GM10266 (cell line): ENCODE measurements around the gene KDM1B.

Experiments
- DNase-seq: peaks from one replicate; pipeline ENCODE4 v3.0.0; 2012; ENCODE audit errors: extremely low spot score
- CTCF ChIP-seq: IDR thresholded peaks from 2 replicates; pipeline ENCODE4 v1.5.1; 2012; ENCODE audit warnings: mild to moderate bottlenecking, low read depth; ENCODE audit not compliant: control insufficient read depth, insufficient read depth; ENCODE audit errors: missing control alignments

Gene KDM1B

DNA sequence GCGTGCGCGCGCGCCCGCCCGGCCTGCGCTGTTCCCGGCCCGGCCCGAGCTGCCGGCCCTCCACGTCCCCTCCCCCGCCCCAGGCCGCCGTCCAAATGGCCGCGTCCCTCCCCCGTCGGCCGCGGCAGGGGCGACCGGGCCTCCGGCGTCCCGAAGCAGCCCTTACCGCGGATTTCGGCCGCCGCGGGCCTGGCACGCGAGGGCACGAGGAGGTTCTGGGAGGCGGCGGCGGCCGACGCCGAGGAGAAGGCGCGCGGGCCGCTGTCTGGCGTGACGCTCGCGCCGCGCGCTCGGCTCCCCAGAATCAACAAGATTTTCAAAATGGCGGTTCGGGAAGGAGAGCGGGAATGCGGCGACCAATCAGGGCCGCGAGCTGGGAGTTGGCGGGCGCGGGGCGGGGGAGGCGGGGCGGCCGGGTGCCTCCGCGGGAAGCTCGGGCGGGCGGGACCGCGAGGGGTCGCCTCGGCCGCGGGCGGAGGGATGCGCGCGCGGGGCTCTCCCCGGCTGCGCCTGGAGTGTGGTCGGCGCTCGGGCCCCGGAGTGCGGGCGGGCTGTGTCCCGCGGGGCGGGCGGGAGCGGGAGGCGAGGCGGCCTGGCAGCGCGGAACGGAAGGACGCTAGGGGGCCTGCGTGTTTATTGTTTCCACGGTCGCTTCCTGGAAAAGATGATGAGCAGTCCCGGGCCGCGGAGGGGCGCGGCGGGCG lies 109.1 kb downstream of the KDM1B start, which contains the start of gene DEK:
DEK (minus strand) TSS at position 312 of the 704 bp plus-strand sequence. CDS start 543 bp downstream, outside the sequence.
- DNase-seq: peak; percentile 88
- TF ChIP-seq CTCF: peak; percentile 61

DNA sequence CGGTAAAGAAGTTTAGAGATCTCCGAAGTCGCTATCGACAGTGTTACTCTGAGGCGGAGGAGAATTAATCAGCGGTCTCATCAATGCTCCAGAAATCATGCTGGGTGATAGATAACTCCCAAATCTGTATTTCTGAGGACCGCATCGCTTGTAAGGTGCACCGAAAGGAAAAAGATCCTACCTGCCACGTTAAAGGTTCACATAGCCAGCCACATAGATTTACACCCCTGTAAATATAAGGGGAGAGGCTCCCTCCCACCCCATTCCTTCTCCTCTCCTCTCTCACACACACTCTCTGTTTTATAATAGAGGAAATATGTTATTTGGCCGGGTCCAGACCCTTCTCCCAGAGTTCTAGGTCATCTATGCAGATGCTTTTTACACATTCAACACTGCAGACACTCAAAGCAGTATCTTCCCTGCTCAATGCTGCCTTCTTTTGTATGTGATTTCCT lies 109.7 kb downstream of the KDM1B start:
- no peak for DNase-seq
- no peak for TF ChIP-seq CTCF

DNA sequence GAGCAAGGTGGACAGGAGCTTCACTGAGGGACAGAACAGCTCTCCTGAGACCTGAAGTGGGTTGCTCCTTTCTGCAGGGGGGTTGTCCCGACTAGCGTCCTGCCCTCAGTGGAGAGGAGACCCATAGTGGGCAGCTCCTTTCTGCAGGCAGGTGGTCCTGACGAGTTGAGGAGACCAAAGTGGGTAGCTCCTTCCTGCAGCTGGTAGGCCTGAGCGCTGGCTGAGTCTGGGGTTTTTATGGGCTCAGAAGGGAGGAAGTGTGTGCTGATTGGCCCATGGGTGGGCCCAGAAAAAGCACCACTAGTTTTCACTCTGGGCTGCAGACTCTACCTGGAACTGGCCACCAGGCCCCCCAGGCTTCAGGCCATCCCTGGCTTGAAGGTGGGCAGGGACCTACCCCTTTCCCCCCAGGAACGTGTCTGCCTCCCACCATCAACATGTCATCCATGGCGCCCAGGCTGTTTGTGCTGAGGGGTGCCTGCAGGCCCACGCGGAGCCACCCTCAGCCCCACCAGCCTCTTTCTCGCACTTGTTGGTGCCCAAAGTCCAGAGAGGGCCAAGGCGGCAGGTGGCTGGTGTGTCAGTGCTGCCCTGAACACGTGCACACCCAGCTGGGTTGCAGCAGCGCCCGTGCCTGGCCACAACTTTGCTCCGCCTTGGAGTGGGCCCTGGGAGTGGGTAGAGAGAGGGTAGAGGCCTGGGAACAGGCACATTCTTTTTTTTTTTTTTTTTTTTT lies 110.7 kb downstream of the KDM1B start:
- TF ChIP-seq CTCF: no peak

DNA sequence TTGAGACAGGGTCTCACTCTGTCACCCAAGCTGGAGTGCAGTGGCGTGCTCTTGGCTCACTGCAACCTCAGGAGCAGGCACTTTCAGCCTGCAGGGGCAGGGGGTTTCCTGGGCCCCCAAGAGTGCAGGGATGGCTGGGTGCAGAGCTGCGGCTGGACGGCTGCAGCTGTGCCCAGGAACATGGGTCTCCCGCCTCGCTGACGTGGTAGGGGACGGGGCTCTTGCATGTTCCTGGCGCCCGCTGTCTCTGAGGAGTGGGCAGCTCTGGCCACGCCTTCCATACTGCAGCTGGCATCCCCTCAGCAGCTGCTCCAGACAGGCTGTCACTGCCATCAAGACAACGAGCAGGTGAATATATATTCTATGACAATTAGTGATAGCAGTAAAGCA lies 111.3 kb downstream of the KDM1B start:
- TF ChIP-seq CTCF: no peak

More for the DNA sequence above, 110.7 kb downstream of the KDM1B start:
- DNase-seq: no peak

GRCh38 chr6:18268066-18268465 lies 112.8 kb downstream of the KDM1B start:
- DNase-seq: no peak
- no peak for TF ChIP-seq CTCF

More for the DNA sequence above, 111.3 kb downstream of the KDM1B start:
- no peak for DNase-seq

GRCh38 chr6:18269253-18269652 lies 114.0 kb downstream of the KDM1B start:
- DNase-seq: peak; percentile 42
- TF ChIP-seq CTCF: no peak

DNA sequence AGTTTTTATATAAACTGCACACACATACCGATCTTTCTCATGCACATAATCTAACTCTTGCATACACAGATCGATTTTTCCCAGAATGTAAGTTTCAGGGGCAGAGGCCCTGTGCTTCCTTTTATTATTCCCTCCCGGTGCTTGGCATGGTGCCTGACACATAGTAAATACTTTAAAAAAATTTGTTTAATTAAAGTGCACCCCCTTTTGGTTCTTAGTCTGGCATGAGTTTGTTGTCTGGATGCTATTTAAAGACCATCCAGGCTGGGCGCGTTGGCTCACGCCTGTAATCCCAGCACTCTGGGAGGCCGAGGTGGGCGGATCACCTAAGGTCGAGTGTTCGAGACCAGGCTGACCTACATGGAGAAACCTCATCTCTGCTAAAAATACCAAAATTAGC lies 114.5 kb downstream of the KDM1B start:
- no peak for TF ChIP-seq CTCF
- DNase-seq: no peak
